ENCODE results near the gene CYB5R4. TPM values are rescaled to one million over a fixed set of nuclear protein-coding genes. Genes with fewer than 3 reads are reported as not detected.

CYB5R4 gene, protein sequence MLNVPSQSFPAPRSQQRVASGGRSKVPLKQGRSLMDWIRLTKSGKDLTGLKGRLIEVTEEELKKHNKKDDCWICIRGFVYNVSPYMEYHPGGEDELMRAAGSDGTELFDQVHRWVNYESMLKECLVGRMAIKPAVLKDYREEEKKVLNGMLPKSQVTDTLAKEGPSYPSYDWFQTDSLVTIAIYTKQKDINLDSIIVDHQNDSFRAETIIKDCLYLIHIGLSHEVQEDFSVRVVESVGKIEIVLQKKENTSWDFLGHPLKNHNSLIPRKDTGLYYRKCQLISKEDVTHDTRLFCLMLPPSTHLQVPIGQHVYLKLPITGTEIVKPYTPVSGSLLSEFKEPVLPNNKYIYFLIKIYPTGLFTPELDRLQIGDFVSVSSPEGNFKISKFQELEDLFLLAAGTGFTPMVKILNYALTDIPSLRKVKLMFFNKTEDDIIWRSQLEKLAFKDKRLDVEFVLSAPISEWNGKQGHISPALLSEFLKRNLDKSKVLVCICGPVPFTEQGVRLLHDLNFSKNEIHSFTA
- total RNA-seq = 10 to 100 TPM in 3 of 4 donors, 1 to 10 TPM in 1; 9.7 to 15.4 (median 10.5) TPM

DNA sequence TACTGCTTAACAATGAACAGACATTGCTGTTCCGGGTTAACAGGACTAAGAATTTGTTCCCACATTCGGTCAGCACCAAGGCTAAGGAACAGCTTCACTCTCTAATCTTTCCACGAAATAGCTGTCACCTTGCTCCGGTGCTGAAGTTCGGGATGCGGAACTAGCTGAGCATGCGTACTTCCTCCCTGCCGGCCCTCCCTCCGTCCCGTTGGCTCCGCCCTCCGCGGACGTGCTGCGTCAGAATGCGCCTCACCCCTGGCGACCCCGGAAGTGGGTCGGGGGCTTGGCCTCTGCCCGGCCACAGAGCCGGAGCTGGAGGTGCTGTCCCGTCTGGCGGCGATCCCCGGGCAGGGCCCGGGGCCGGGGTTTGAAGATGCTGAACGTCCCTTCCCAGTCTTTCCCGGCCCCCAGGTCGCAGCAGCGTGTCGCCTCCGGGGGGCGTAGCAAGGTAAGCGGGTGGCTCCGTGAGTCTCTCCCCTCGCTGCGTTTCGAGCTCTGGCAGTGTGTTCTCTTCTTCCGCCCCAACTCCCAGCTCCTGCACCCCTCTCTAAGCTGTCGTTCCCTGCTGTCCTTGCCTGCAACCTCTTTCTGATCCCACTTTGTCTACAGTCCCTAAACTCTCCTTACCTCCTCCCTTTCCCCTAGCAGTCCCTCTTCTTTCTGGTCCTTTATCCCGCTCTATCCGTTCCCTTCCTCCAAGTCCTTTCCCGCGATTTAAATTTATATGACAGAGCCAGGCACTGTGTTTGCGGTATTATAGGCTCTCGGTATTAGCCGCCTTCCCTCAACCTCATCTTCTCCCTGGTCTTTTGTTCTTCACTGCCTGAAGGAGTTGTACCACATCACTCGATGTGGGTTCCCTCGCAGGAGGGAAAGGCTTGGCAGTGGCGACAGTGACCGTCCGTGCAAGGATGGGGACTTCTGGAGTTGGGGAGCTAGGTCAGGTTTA, at the start of gene CYB5R4:
TSS of gene CYB5R4 (plus strand) at position 280 of the 949 bp plus-strand sequence. CDS start at position 374, 94 bp downstream.
- Histone ChIP-seq H3K36me3 (peaks cover 0 to 6% (median 2%) of the 10 kb centered on the region in 4 donors), H3K27ac (replicated peaks in 1 of 4) (peak within 1 kb of the TSS; percentile 87 to 92 (median 90)), H3K4me3 (peak within 1 kb of the TSS; percentile 78 to 93 (median 84)), H3K27me3 (no peaks in the 10 kb centered on the region), H3K9me3 (no peaks in the 10 kb centered on the region), H3K4me1 (peaks cover 19 to 37% (median 31%) of the 10 kb centered on the region in 4 donors)
- intact Hi-C loops (cut with DNase I) = loop anchor here (10.0 kb wide), 1 partner anchor 1615 kb away; the partner anchor contains the start of gene IBTK
- TF ChIP-seq POLR2AphosphoS5 (IDR thresholded peaks at IDR 0.05) (peak; percentile 95), EP300 (IDR thresholded peaks at IDR 0.05) (no peak), POLR2A (IDR thresholded peaks at IDR 0.05; ENCODE audit: low read depth) (peak; percentile 49)
- TF ChIP-seq, protein P1, sequence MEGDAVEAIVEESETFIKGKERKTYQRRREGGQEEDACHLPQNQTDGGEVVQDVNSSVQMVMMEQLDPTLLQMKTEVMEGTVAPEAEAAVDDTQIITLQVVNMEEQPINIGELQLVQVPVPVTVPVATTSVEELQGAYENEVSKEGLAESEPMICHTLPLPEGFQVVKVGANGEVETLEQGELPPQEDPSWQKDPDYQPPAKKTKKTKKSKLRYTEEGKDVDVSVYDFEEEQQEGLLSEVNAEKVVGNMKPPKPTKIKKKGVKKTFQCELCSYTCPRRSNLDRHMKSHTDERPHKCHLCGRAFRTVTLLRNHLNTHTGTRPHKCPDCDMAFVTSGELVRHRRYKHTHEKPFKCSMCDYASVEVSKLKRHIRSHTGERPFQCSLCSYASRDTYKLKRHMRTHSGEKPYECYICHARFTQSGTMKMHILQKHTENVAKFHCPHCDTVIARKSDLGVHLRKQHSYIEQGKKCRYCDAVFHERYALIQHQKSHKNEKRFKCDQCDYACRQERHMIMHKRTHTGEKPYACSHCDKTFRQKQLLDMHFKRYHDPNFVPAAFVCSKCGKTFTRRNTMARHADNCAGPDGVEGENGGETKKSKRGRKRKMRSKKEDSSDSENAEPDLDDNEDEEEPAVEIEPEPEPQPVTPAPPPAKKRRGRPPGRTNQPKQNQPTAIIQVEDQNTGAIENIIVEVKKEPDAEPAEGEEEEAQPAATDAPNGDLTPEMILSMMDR (IDR thresholded peaks at IDR 0.05) = peak; percentile 33 to 52 (median 48)
- DNase-seq (ENCODE audit: extremely low spot score) = peak; percentile 97
- WGBS = under 1% methylated on average over 45 of the region's 53 CpGs

DNA sequence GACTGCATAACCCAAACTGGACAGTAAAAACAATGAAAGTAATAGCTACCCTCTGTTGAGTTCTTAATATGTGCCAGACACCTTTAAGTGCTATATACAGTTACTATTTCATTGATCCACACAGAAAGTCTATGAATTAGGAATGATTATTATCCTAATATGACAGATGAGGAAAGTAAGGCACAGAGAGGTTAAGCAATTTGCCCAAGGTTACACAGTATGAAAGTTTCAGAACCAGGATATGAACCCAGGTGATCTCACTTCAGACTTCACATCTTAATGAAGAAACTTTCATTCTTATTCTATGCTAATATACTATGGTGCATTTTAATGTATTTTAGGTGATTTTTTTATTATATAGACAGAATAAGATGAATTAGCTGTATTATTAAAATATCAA, 46.9 kb upstream of the CYB5R4 start:
- H3K36me3 ChIP-seq = no peaks in the 10 kb centered on the region
- no peak overlapping the region for H3K27ac ChIP-seq (replicated peaks in 1 of 4)
- DNase-seq (ENCODE audit: extremely low spot score) = no peak
- no peak for TF ChIP-seq EP300 (IDR thresholded peaks at IDR 0.05)
- TF ChIP-seq, protein P1 (IDR thresholded peaks at IDR 0.05) = no peak
- no peak for TF ChIP-seq POLR2AphosphoS5 (IDR thresholded peaks at IDR 0.05)
- TF ChIP-seq POLR2A (IDR thresholded peaks at IDR 0.05; ENCODE audit: low read depth) = no peak
- intact Hi-C loops (cut with DNase I) = no loop called here
- no peaks in the 10 kb centered on the region for H3K4me1 ChIP-seq
- H3K4me3 ChIP-seq = no peak overlapping the region
- no peaks in the 10 kb centered on the region for H3K9me3 ChIP-seq
- H3K27me3 ChIP-seq = no peaks in the 10 kb centered on the region

DNA sequence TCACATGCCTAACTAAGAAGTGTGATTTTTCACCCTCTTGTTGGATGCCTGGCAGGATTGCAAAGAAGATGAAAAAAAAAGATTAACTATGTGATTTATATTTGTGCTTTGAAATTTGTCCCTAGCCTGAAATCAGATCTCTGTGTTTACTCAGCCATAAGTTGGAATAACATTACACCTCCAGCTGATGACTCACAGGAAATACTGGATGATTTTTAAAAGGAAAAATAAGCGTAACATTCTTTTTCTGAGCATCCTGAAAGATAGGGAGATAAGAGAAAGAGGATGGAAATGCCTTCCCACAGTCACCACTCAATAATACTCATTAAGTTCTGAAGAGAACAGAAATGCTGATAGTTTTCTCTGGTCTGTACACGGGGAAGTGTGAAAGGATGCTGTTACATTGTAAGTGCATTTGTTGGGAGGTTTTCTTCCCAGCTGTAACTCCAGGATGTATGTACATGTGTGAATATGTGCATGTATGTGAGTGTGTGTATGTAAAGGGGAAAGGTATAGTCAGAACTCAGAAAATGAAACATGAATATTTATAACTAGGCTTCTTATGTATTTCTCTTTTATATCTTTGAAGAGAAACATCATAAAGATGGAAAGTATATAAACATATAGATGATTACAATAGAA, 43.7 kb upstream of the CYB5R4 start:
- H3K4me1 ChIP-seq = no peaks in the 10 kb centered on the region
- TF ChIP-seq EP300 (IDR thresholded peaks at IDR 0.05) = no peak
- no peak for TF ChIP-seq POLR2AphosphoS5 (IDR thresholded peaks at IDR 0.05)
- H3K9me3 ChIP-seq = no peaks in the 10 kb centered on the region
- no peak overlapping the region for H3K4me3 ChIP-seq
- intact Hi-C loops (cut with DNase I) = no loop called here
- no peak overlapping the region for H3K27ac ChIP-seq (replicated peaks in 1 of 4)
- no peaks in the 10 kb centered on the region for H3K27me3 ChIP-seq
- WGBS = 26% methylated on average over 2 of the region's 2 CpGs
- H3K36me3 ChIP-seq = no peaks in the 10 kb centered on the region
- DNase-seq (ENCODE audit: extremely low spot score) = no peak

DNA sequence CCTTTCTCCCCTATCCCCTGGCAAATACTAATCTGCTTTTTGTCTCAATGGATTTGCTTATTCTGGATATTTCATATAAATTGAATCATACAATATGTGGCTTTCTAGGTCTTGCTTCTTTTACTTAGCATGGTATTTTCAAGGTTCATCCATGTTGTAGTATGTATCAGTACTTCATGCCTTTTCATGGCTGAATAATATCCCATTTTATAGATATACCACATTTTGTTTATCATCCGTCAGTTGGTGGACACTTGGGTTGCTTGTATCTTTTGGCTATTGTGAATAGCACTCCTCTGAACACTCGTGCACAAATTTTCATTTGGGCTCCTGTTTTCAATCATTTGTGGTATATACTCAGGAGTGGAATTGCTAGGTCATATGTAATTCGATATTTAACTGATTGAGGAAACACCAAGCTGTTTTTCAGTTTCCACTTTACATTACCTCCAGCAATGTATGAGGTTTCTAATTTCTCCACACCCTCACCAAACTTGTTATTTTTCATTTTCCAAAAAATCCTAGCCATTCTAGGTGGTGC, 36.8 kb upstream of the CYB5R4 start:
- H3K9me3 ChIP-seq = no peaks in the 10 kb centered on the region
- intact Hi-C loops (cut with DNase I) = no loop called here
- H3K27me3 ChIP-seq = no peaks in the 10 kb centered on the region
- H3K4me3 ChIP-seq = no peak overlapping the region
- 77% methylated on average over 3 of the region's 3 CpGs for WGBS
- H3K27ac ChIP-seq (replicated peaks in 1 of 4) = no peak overlapping the region
- DNase-seq (ENCODE audit: extremely low spot score) = no peak
- no peaks in the 10 kb centered on the region for H3K36me3 ChIP-seq
- H3K4me1 ChIP-seq = peaks cover 0 to 5% (median 2%) of the 10 kb centered on the region in 4 donors
- TF ChIP-seq POLR2A (IDR thresholded peaks at IDR 0.05; ENCODE audit: low read depth) (no peak), EP300 (IDR thresholded peaks at IDR 0.05) (no peak), POLR2AphosphoS5 (IDR thresholded peaks at IDR 0.05) (no peak)
- TF ChIP-seq, protein P1 (IDR thresholded peaks at IDR 0.05) = no peak

All from esophagus muscularis mucosa (tissue), 4 donors.